GM23248 (cell line): ENCODE data around the gene BTNL9.

Source experiments
- EZH2 ChIP-seq: fragments of 200-600 bp; sonication (generic); IDR thresholded peaks from 2 replicates; pipeline ENCODE4 v1.6.1; 2018; ENCODE audit warnings: antibody characterized with exemption, mild to moderate bottlenecking; ENCODE audit not compliant: insufficient read depth, poor library complexity, severe bottlenecking
- EZH2phosphoT487 ChIP-seq: fragments of 200-600 bp; sonication (generic); IDR thresholded peaks from 2 replicates; pipeline ENCODE4 v1.6.1; 2018; ENCODE audit warnings: antibody characterized with exemption, moderate library complexity, mild to moderate bottlenecking, low read depth; ENCODE audit not compliant: insufficient read depth

DNA sequence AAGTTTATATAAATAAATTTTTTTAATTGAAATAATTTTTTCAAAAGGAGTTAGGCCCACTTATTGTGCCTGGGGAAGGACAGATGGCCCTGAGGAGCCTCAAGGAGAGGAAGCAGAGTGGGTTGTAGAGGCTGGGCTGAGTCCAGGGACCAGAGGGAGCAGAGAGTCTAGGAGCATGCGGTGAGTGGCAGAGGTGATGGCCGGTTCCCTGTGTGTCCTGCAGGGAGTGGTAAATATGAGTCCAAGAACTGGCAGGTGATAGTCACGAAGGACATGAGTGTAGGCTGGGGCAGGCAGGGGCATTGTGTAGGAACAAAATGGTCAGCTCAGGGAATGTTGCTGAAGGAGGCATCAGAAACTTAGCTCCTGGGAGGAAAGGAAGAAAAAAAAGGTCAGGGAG is 8.3 kb upstream of the BTNL9 start:
- TF ChIP-seq EZH2phosphoT487 (no peak), EZH2 (no peak)
